Chondrocyte (in vitro differentiated cells): ENCODE results near the gene VAPA. TPM values are rescaled to one million over a fixed set of nuclear protein-coding genes. Genes with fewer than 3 reads are reported as not detected.

ENCODE experiments used
- DNase-seq: peaks from one replicate; pipeline ENCODE4 v3.0.0; 2021; ENCODE audit warnings: mixed read lengths, low spot score
- H3K27ac Mint-ChIP-seq: one replicate; pipeline ENCODE4 v1.8.0; 2021; ENCODE audit warnings: mild to moderate bottlenecking, moderate library complexity, mixed read lengths; ENCODE audit not compliant: unreplicated experiment
- H3K27me3 Mint-ChIP-seq: 2 replicates; pipeline ENCODE4 v1.8.0; 2021; ENCODE audit warnings: low read depth, mixed read lengths
- H3K36me3 Mint-ChIP-seq: 2 replicates; pipeline ENCODE4 v1.8.0; 2021; ENCODE audit warnings: low read depth, mixed read lengths
- H3K4me1 Mint-ChIP-seq: 2 replicates; pipeline ENCODE4 v1.8.0; 2021; ENCODE audit warnings: low read depth, mild to moderate bottlenecking, mixed read lengths
- H3K4me3 Mint-ChIP-seq: one replicate; pipeline ENCODE4 v1.8.0; 2021; ENCODE audit warnings: mild to moderate bottlenecking, moderate library complexity, mixed read lengths; ENCODE audit not compliant: unreplicated experiment
- H3K9me3 Mint-ChIP-seq: 2 replicates; pipeline ENCODE4 v1.8.0; 2021; ENCODE audit warnings: low read depth, mixed read lengths
- CTCF ChIP-seq: fragments of 200-600 bp; sonication (generic); IDR thresholded peaks from 2 replicates; pipeline ENCODE4 v1.5.0; 2021; ENCODE audit warnings: antibody characterized with exemption, mild to moderate bottlenecking, moderate library complexity
- total RNA-seq: library from RNA; stranded (reverse); gene quantifications from 3 replicates; pipeline ENCODE4 v1.2.1, GENCODE V29; 2021

The VAPA gene
- total RNA-seq, 1 donor from 2014 or later, result 143 TPM

GRCh38 chr18:9969247-9969646, 55.4 kb downstream of the VAPA start:
- H3K4me3 Mint-ChIP-seq, result no peak overlapping the region
- peaks cover 2% of the 10 kb centered on the region for H3K36me3 Mint-ChIP-seq
- H3K4me1 Mint-ChIP-seq, result peaks cover 22% of the 10 kb centered on the region
- no peak overlapping the region for H3K27ac Mint-ChIP-seq
- no peaks in the 10 kb centered on the region for H3K27me3 Mint-ChIP-seq
- H3K9me3 Mint-ChIP-seq, result no peaks in the 10 kb centered on the region
- no peak for DNase-seq
- TF ChIP-seq CTCF, result no peak

DNA sequence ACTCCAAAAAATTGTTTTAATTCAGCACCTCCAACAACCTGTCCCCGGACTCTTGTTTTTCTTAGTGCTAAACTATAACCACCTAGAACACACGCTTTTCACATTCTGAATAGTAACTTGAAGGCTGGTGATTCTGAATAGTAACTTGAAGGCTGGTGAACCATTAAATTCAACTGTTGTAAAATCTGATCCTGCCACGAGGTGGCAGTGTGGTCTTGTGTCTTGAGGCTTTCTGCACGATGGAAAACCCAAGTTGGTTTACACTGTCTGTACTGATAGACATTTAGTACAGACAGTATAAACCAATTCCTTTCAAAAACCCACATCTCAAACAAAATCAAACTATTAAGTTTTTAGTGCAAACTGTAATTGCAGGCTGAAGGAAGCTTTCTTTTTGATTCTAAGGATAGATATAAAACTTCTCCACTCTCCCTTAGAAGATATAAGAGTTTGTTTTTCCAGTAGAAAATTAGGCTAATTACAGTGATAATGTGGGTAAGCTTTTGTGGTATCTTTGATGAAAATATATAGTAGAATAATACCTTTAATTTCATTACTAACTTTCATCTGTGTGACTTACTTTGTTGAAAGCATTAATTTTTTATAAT, 57.6 kb downstream of the VAPA start:
- TF ChIP-seq CTCF, result peak; percentile 94
- H3K4me3 Mint-ChIP-seq, result no peak overlapping the region
- peaks cover 8% of the 10 kb centered on the region for H3K9me3 Mint-ChIP-seq
- no peak overlapping the region for H3K27ac Mint-ChIP-seq
- DNase-seq, result no peak
- peaks cover 10% of the 10 kb centered on the region for H3K36me3 Mint-ChIP-seq
- H3K27me3 Mint-ChIP-seq, result no peaks in the 10 kb centered on the region
- peaks cover 13% of the 10 kb centered on the region for H3K4me1 Mint-ChIP-seq

DNA sequence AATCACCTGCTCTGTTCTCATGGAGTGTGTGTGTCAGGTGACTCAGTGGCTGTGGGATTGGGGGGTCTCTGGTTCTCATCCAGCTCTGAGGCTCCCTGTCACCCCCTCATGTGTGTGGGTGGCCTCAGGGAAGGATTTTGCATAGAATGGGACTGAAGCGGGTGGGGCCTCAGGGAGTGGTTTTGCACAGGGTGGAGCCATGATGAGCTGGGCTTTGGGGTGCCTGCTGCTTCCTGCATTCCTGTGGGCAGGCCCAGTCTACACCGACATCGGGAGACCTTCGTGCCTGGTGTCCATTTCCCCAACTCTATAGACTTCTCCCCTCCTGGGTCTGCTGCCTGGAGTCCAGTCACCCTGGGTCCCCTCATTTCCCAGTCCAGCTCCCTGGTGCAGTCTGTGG, 59.7 kb downstream of the VAPA start:
- Mint-ChIP-seq H3K27ac (no peak overlapping the region), H3K4me3 (no peak overlapping the region), H3K9me3 (peaks cover 16% of the 10 kb centered on the region), H3K36me3 (peaks cover 9% of the 10 kb centered on the region), H3K27me3 (no peaks in the 10 kb centered on the region), H3K4me1 (peaks cover 7% of the 10 kb centered on the region)
- TF ChIP-seq CTCF, result no peak
- no peak for DNase-seq

GRCh38 chr18:9974279-9974915, 60.6 kb downstream of the VAPA start:
- no peak for DNase-seq
- H3K36me3 Mint-ChIP-seq, result peaks cover 9% of the 10 kb centered on the region
- no peak overlapping the region for H3K4me3 Mint-ChIP-seq
- no peaks in the 10 kb centered on the region for H3K27me3 Mint-ChIP-seq
- H3K4me1 Mint-ChIP-seq, result peaks cover 7% of the 10 kb centered on the region
- no peak overlapping the region for H3K27ac Mint-ChIP-seq
- TF ChIP-seq CTCF, result no peak
- H3K9me3 Mint-ChIP-seq, result peaks cover 23% of the 10 kb centered on the region

GRCh38 chr18:9975658-9976057, 61.8 kb downstream of the VAPA start:
- peaks cover 34% of the 10 kb centered on the region for H3K9me3 Mint-ChIP-seq
- no peak overlapping the region for H3K4me3 Mint-ChIP-seq
- peaks cover 4% of the 10 kb centered on the region for H3K4me1 Mint-ChIP-seq
- DNase-seq, result no peak
- peaks cover 16% of the 10 kb centered on the region for H3K36me3 Mint-ChIP-seq
- H3K27ac Mint-ChIP-seq, result no peak overlapping the region
- TF ChIP-seq CTCF, result no peak
- no peaks in the 10 kb centered on the region for H3K27me3 Mint-ChIP-seq
